Adrenal gland (tissue), 12 donors: ENCODE measurements around the gene ZNF345. TPM values are rescaled to one million over a fixed set of nuclear protein-coding genes. Genes with fewer than 3 reads are reported as not detected.
A peak's percentile ranks its signal among the peaks of the same experiment; 100 is the strongest.

Experiments used
- DNase-seq, 7 donors: peaks; one replicate each; pipeline ENCODE4 v3.0.0-alpha.2; 2019 to 2020
- H3K27ac ChIP-seq, 5 donors: fragments of 200-600 bp; sonication (generic) in 4 of 5; 1 replicate in 3 of 5; 2 replicates in 2 of 5; pipeline versions ENCODE4 v1.5.1 to v1.8.0; 2016 to 2020; ENCODE audit warnings: mild to moderate bottlenecking in 1 of 5
- H3K27me3 ChIP-seq: fragments of 200-600 bp; 2 replicates; pipeline ENCODE4 v1.8.0; 2021
- H3K36me3 ChIP-seq, 2 donors: fragments of 200-600 bp; replicated peaks in 1 of 2; 1 replicate in 1 of 2; 2 replicates in 1 of 2; pipeline versions ENCODE4 v1.5.1 to v1.8.0; 2018 to 2022
- H3K4me1 ChIP-seq, 2 donors: fragments of 200-600 bp; replicated peaks in 1 of 2; 1 replicate in 1 of 2; 2 replicates in 1 of 2; pipeline versions ENCODE4 v1.5.1 to v1.8.0; 2018 to 2021
- H3K4me3 ChIP-seq, 4 donors: fragments of 200-600 bp; sonication (generic) in 3 of 4; one replicate each; pipeline ENCODE4 v1.5.1; 2016 to 2018
- H3K9me3 ChIP-seq, 3 donors: fragments of 200-600 bp; sonication (generic) in 1 of 3; replicated peaks in 1 of 3; 1 replicate in 2 of 3; 2 replicates in 1 of 3; pipeline versions ENCODE4 v1.5.1 to v1.8.0; 2016 to 2021
- CTCF ChIP-seq, 6 experiments: fragments of 450-650 bp in 4 of 6; fragments of 200-600 bp in 2 of 6; sonication (generic) in 1 of 6; IDR thresholded peaks; 1 replicate in 5 of 6; 2 replicates in 1 of 6; pipeline versions ENCODE4 v1.5.1 to v1.8.0; 2016 to 2021; ENCODE audit warnings: antibody characterized with exemption in 6 of 6, mild to moderate bottlenecking in 2 of 6, moderate library complexity in 1 of 6
- POLR2A ChIP-seq, 2 donors: fragments of 450-650 bp; IDR thresholded peaks; one replicate each; pipeline ENCODE4 v1.6.1; 2017; ENCODE audit warnings: antibody characterized with exemption in 2 of 2, mild to moderate bottlenecking in 2 of 2, moderate library complexity in 1 of 2
- WGBS, 4 donors: extraction: QIAGEN DNeasy Blood & Tissue Kit in 2 of 4; methylation state at CpG; one replicate each; pipeline versions ENCODE4 v1.1.5 to v1.1.7; 2013 to 2017; 5-methylcytosine and 5-hydroxymethylcytosine counted together
- intact Hi-C, 2 donors: fragments of 100-400 bp; cut with DNase I; formaldehyde crosslinking; loops; one replicate each; pipeline versions ENCODE4 v1.14.1 to v1.15.0; 2022 to 2023
- polyA plus RNA-seq, 3 donors: library from polyadenylated mRNA; stranded (reverse); fragments of 200-250 nt in 2 of 3; fragments of 350-450 nt in 1 of 3; fragmentation: Illumina TruSeq in 1 of 3; extraction: RNeasy Lipid Tissue Mini Kit (QIAGEN cat#74804) in 1 of 3; gene quantifications; one replicate each; pipeline ENCODE4 v1.2.3, GENCODE V29; 2013 to 2014
- small RNA-seq, 2 donors: library from RNA; depleted of rRNA; stranded (forward); fragments of <200 nt; gene quantifications; one replicate each; pipeline ENCODE3, GENCODE V24; 2016
- total RNA-seq, 9 donors: library from RNA; depleted of rRNA in 4 of 9; stranded (reverse); fragments of >200 nt in 4 of 9; fragments of 120-200 nt in 1 of 9; fragmentation: NEBNext Ultra II Directional in 1 of 9; extraction: Animal tissue kit (Norgen Biotek cat#: 25700) in 1 of 9; gene quantifications; one replicate each; pipeline versions ENCODE4 v1.1.0 to v1.2.4, GENCODE V29; 2013 to 2023
- donor health status: healthy with polysubstance abuse.
- donor health status: Bipolar disorder and iron deficiency.
- donor health status: DM: yes; HTN: yes; CAD: no.
- donor health status: DM: no; HTN: no; CAD: no.
- donor health status: DM: no; HTN: no; CAD: no.
- donor health status: DM: yes; HTN: yes; CAD: no.

The ZNF345 gene
- total and polyA plus RNA-seq, 12 donors = 1.1 to 7.4 (median 3.9) TPM

DNA sequence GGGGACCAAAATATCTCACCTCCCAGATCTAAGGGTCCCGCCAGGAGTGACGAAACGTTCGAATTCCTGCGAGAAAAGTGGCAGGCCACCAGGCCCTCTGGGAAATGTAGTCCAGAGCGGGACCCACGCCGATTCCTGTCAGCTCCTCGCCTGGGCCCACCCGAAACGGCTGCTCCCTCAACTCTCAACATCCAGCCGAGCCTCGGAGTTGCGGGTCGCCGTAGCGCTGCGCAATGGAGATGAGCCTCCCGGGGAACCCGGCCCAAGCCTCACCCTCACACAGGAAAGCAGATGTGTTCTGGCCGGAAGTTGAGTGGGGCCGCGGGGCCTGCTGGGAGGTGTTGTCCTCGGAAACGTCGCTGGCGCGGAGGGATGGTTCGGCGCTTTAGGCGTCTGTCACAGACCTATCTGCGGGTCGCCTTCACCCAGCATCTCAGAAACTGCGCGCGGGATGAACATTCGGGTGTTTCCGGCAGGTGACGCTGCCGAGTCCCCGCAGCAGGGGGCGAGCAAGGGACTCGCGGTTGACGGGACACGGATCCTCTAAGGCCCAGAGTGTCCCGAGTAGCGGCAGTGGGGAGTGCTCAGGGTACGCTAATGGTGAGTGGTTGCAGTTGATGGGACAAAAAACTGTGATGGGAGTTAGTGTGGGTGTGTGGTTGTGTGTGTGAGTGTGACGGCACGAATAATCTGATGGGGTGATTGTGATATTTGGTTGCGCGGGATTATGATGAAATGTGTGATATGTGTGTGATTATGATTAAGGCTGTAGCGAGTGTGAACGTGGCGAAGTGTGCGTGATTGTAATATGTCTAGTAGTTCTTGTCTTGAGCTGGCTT, 65.5 kb downstream of the ZNF345 start, which contains the start of the genes ZNF568 and ZNF829:
ZNF568 (plus strand) TSS at position 341 of the 839 bp plus-strand sequence. CDS start 6,439 bp downstream, outside the sequence.
ZNF829 (minus strand) TSS at position 300 of the 839 bp plus-strand sequence. CDS start 1,124 bp downstream, outside the sequence.
- intact Hi-C loops = no loop called here
- peak within 1 kb of the TSS; percentile 57 to 90 (median 86) for H3K4me3 ChIP-seq
- no peaks in the 10 kb centered on the region for H3K27me3 ChIP-seq
- peak; percentile 90 to 96 (median 94) for DNase-seq
- peak within 1 kb of the TSS; percentile 77 to 99 (median 90) for H3K27ac ChIP-seq
- peaks cover 8 to 10% of the 10 kb centered on the region in 2 donors for H3K4me1 ChIP-seq
- TF ChIP-seq POLR2A (IDR thresholded peaks at IDR 0.05) (peak; percentile 5 to 68), CTCF (IDR thresholded peaks at IDR 0.05) (peak; percentile 34 to 74 (median 68))
- 0 to 1% (median 0%) methylated on average over 34 to 57 of the region's 57 CpGs for WGBS, 4 donors
- H3K9me3 ChIP-seq = no peaks in the 10 kb centered on the region
- peaks cover 0 to 14% of the 10 kb centered on the region in 2 donors for H3K36me3 ChIP-seq

GRCh38 chr19:36916991-36917390, 66.3 kb downstream of the ZNF345 start:
- WGBS, 4 donors = 37 to 53% (median 44%) methylated on average over 7 of the region's 7 CpGs
- H3K4me3 ChIP-seq = peak overlapping the region in 3 of 4 donors; percentile 57 to 90 (median 90)
- intact Hi-C loops = no loop called here
- H3K36me3 ChIP-seq = peaks cover 0 to 14% of the 10 kb centered on the region in 2 donors
- H3K9me3 ChIP-seq = no peaks in the 10 kb centered on the region
- H3K27ac ChIP-seq = peak overlapping the region; percentile 77 to 99 (median 90)
- H3K27me3 ChIP-seq = no peaks in the 10 kb centered on the region
- H3K4me1 ChIP-seq = peaks cover 8 to 10% of the 10 kb centered on the region in 2 donors
- DNase-seq = peak in 6 of 7 donors; percentile 17 to 68 (median 28)
- TF ChIP-seq POLR2A (IDR thresholded peaks at IDR 0.05) (no peak), CTCF (IDR thresholded peaks at IDR 0.05) (no peak)

GRCh38 chr19:36918090-36918489, 67.4 kb downstream of the ZNF345 start:
- H3K9me3 ChIP-seq = no peaks in the 10 kb centered on the region
- DNase-seq = no peak
- no peak overlapping the region for H3K27ac ChIP-seq
- WGBS, 4 donors = 93 to 97% (median 97%) methylated on average over 9 of the region's 9 CpGs
- TF ChIP-seq POLR2A (IDR thresholded peaks at IDR 0.05) (no peak), CTCF (IDR thresholded peaks at IDR 0.05) (no peak)
- no peak overlapping the region for H3K4me3 ChIP-seq
- H3K36me3 ChIP-seq = peaks cover 0 to 17% of the 10 kb centered on the region in 2 donors
- H3K4me1 ChIP-seq = peaks cover 8 to 10% of the 10 kb centered on the region in 2 donors
- no peaks in the 10 kb centered on the region for H3K27me3 ChIP-seq
- intact Hi-C loops = no loop called here

Small RNAs within 50 kb of the gene (small RNA-seq; reads per million reads assigned to genes)
- 0 reads per million in 2 donors for gene RF00019

Other genes starting within 250 kb of the ZNF345 start
- gene ZNF382, start 245.6 kb upstream of the ZNF345 start, total RNA-seq = 10 to 100 TPM in 6 of 9 donors, 1 to 10 TPM in 3; 7.3 to 20.2 (median 12.0) TPM
- gene ZNF382, start 245.6 kb upstream of the ZNF345 start, polyA plus RNA-seq = 1 to 10 TPM; 2.8 to 6.5 (median 3.2) TPM
- 10 to 100 TPM in 4 of 9 donors, 1 to 10 TPM in 5; 1.3 to 14.8 (median 9.6) TPM for gene ZNF461, start 184.0 kb upstream of the ZNF345 start, total RNA-seq
- 10 to 100 TPM in 1 of 3 donors, 1 to 10 TPM in 2; 8.7 to 10.6 (median 9.7) TPM for gene ZNF461, start 184.0 kb upstream of the ZNF345 start, polyA plus RNA-seq
- gene ZNF567, start 163.3 kb upstream of the ZNF345 start, total RNA-seq = 1 to 10 TPM; 3.4 to 8.2 (median 5.2) TPM
- 1 to 10 TPM; 3.4 to 7.2 (median 6.0) TPM for gene ZNF567, start 163.3 kb upstream of the ZNF345 start, polyA plus RNA-seq
- gene ZNF850, start 78.1 kb upstream of the ZNF345 start, total RNA-seq = 10 to 100 TPM in 1 of 9 donors, 1 to 10 TPM in 8; 2.0 to 11.8 (median 4.0) TPM
- gene ZNF850, start 78.1 kb upstream of the ZNF345 start, polyA plus RNA-seq = 1 to 10 TPM in 1 of 3 donors, under 1 TPM in 2; 0.34 to 1.1 (median 0.97) TPM
- gene ZNF790, start 12.5 kb upstream of the ZNF345 start, total RNA-seq = 10 to 100 TPM in 3 of 9 donors, 1 to 10 TPM in 6; 4.1 to 21.9 (median 8.8) TPM
- gene ZNF790, start 12.5 kb upstream of the ZNF345 start, polyA plus RNA-seq = 10 to 100 TPM in 1 of 3 donors, 1 to 10 TPM in 2; 2.7 to 10.3 (median 3.5) TPM
- 1 to 10 TPM; 3.3 to 6.2 (median 4.2) TPM for gene ZNF829, start 65.4 kb downstream of the ZNF345 start, total RNA-seq
- gene ZNF829, start 65.4 kb downstream of the ZNF345 start, polyA plus RNA-seq = 1 to 10 TPM in 1 of 3 donors, under 1 TPM in 2; 0.64 to 4.3 (median 0.97) TPM
- gene ZNF568, start 65.5 kb downstream of the ZNF345 start, total RNA-seq = 10 to 100 TPM in 8 of 9 donors, 1 to 10 TPM in 1; 8.3 to 23.8 (median 17.2) TPM
- 10 to 100 TPM in 1 of 3 donors, 1 to 10 TPM in 2; 4.5 to 12.5 (median 7.4) TPM for gene ZNF568, start 65.5 kb downstream of the ZNF345 start, polyA plus RNA-seq
- 10 to 100 TPM in 7 of 9 donors, 1 to 10 TPM in 2; 7.7 to 20.6 (median 14.4) TPM for gene ZNF420, start 227.6 kb downstream of the ZNF345 start, total RNA-seq
- 10 to 100 TPM in 1 of 3 donors, 1 to 10 TPM in 2; 3.0 to 10.6 (median 3.6) TPM for gene ZNF420, start 227.6 kb downstream of the ZNF345 start, polyA plus RNA-seq